Measurements from ENCODE around the gene PIP5K1B.

PIP5K1B gene

DNA sequence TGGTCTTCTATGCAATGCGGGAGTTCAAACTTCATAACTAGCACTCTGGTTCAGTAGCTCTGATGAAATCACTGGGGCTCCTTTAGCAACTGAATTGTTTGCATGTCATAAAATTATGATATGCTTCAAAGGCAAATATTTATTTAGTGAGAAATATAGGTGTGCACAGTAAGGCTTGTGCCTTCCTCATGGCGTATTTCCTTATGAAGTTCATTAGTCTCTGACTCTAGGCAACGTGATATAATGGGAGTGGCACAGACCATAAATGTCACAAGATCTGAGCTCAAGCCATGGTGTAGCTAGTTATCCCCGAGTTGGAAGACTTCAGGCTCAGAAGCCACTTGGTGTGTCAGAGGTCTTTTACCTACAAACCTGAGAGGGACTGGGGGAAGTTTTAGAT, 35.5 kb downstream of the PIP5K1B start:
- no peak for FAIRE-seq

DNA sequence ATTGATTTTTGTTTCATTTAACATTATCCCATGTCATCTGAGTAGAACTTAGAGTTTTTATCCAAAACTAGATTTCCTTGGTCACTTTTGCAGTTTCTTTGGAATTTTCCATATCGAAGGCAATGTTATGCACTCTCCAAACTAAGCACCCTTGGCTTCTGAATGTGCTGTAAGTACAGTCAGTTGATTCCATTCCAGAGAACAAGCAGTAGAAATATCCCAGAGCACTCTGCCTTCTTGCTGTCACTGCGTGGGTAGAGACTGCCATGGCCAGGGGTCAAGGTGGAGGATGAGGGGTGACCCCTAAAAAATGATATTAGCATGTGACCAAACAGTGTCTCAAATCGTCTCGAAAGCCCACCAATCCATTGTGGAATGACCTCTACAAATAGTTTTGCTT, 36.2 kb downstream of the PIP5K1B start:
- FAIRE-seq, result no peak

DNA sequence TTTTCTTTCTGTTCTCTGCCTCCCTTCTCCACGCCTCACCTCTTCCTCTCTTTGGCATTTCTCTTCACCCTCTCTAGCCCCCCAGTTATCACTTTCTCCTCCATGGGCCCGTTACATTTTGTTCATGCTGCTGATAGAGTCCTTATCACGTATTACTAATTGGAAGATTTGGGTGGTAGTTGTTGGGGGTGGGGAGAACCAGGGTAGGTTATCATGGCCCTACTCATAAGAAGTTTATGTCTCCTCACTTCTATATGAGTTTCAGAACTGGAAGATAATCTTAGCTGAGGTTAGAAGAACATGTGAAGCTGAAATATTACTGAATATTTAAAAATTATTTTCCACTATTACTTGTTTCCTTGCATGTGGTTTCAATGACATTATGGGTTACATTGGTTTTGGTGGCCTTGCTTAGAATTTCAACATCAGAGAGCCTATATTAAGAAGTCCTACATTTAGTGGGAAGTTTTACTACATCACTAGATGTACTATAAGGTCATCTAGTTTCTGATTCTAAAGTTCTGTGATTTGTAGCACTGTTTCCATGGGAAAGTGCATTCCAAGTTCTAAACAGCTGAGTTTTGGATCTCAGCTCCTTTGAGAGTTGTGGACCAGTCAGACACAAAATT, 36.8 kb downstream of the PIP5K1B start:
- no peak for FAIRE-seq

DNA sequence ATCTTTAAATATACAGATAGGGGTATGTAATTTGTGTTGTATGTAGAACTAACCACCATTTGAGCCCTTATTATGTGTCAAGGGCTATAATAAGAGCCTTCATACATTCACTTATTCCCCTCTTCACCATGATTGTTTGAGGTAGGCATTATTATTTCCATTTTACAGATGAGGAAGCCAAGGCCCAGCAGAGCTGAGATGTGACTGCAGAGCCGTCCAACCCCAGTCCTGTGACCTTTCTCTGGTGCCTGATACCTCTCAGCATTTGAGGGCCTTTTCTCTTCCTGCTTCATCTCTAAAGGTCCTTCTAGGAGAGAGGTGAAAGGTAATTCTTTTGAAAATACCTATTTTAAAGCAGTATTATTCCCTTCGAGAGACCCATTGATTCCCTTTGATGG, 37.3 kb downstream of the PIP5K1B start:
- FAIRE-seq, result no peak

DNA sequence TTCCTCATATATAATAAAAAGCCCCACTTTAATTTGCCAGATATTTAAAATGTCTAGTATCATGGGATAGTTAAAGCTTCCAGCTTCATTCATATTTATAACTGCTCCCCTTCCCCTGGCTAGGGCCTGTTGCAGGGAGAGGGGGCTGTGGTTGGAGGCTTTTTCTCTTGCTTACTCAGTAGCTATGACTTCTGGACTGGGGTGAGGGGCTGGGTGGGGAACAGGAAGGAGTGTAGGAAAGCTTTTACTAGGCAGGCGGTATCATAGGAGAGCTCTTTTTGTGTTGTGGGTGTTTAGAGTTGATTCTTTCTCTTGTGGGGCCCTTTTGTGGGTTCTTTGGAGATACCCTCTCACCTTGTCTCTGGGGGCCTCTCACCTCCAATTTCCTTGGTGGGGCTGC, 39.4 kb downstream of the PIP5K1B start:
- no peak for FAIRE-seq

DNA sequence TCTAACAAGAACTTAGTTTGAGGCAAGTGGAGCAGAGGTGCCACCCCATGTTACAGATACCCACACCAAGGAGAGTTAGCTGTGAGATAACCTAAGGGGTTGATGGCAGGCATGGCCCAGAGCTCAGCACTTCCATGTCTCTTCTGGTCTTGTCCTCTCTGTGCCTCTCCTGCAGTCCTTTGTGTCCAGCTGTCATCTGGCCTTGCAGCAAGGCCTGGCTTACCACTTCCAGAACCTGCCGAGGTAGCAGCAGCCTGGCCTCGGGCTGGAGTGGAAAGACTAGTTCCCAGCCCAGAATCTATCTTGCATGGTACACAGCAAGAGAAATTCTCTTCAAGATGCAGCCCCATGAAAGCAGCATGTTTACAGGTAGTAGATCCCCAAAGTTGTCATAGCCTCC, 41.5 kb downstream of the PIP5K1B start:
- no peak for FAIRE-seq

DNA sequence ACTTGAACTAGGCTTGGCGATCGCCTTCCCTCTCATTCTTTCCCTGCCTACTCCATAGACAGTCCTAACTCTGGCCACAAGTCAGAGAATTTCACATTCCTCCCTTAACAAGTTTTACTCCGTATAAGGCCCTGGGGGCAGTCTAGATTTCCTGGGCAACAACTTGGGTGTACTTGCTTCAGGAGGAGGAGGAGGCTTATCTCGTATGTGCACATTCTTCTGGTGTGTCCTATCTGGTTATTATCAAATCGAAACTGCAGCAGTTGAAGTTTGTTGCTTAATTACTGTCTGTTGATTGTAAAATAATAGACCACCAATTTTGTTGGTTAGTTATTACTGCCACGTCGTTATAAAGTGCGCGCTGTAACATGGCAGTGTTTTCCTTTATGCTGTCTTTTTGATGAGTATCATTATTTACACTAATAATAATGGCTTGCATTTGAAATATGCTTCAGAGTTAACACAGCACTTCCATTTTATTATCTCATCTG, 42.0 kb downstream of the PIP5K1B start:
- FAIRE-seq, result no peak

DNA sequence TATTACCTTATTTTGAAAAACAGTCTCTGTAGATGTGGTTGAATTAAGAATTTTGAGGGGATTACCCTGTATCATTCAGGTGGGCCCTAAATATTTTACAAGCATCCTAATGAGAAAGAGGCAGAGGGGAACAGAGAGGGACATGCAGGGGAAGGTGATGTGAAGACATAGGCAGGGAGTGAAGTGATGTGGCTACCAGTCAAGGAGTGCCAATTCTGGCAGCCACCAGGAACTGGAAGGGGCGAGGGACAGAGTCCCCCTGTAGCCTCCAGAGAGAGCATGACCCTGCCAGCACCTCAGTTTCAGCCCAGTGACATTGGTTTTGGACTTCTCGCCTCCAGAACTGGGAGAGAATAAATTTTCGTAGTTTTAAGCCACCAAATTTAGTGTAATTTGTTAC, 44.1 kb downstream of the PIP5K1B start:
- no peak for FAIRE-seq

DNA sequence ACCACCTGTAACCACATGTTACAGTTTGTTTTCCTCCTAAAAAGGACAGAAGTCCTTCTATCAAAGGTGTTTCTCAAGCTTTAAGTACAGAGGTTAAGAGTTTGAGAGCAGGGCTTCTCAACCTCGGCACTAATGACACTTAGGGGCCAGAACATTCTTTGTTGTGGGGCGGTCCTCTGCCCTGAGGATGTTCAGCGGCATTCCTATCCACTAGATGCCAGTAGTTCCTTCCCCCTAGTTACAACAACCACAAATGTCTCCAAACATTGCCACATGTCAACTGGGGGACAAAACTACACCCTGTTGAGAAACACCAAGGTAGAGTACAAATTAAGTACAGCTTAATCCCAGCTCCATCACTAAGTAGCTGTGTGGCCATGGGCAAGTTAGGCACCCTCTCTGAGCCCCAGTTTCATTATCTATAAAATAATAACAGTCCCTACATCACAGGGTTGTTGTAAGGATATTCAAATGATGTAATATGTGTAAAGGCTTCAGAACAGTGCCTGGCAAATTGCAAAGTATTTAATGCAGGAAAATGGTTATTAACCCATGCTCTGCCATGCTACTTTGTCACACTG, 44.6 kb downstream of the PIP5K1B start:
- no peak for FAIRE-seq

DNA sequence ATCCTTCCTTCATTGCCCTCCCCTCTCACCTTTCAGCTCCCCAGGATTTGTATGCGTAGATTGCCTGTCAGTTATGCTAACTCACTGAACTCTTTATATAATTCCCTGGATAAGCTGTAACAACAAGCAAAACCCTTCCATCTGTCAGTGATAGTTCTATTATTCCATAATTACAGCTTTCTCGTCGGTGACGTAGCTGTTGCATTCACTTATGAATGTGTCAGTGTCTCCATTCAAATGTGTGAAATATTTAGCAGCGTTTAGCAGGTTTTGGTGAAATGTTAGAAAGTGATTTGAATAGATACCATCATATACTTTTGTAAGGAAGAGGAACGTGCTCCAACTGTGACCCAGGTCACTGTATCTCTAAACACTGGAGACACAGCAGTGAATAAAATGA, 45.2 kb downstream of the PIP5K1B start:
- FAIRE-seq, result no peak

DNA sequence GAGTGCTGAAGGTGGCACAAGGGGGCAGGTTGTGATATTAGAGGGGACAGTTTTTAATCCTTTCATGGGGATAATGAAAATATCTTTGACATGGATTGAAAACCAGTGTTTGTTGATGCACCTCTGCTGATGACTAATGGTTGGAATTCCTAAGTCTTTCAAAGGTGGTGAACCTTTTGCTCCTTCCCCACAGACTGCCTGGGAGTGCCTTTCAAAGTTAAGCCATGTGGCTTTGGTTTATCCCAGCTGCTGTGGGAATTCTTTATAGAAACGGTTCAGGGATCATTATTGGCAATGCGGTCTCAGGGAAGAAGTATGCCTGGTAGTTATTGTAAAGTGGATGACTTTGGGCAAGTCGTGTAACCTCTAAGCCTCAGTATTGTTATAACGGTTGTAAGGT, 45.7 kb downstream of the PIP5K1B start:
- FAIRE-seq, result no peak

DNA sequence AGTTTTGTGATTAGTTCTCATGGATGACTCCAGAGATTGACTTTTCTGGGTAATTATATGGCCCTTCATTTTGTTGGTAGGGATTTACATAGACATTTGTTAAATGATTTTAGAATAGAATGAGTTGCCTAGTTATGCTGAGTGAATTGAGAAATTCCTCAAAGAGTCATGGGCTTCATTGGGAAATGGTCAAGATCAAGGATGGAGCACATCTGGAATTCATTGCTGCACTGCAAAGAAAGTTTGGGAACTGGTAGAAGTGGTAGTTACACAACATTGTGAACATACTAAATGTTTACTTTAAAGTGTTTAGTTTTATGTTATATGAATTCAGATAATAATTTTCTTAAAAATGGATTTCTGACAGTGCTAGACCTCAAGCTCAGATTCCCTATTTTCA, 46.5 kb downstream of the PIP5K1B start:
- FAIRE-seq, result no peak

DNA sequence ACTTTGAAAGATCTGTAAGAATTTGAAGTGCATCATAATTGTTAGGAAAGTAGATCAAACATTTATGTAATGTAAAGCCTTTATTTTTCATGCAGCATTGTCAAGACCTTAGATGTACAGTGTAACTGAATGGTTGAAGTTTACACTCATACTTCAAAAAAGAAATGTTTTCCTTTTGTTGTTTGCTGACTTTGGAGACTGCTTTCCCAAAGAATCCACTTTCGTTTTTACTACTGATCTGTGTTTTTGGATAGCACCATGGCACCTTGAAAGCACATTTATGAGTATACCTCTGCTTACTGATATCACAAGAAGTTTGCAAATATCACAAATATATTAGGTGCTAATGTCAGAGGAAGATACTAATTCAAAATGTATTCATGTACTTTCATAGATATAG, 50.0 kb downstream of the PIP5K1B start:
- no peak for FAIRE-seq

DNA sequence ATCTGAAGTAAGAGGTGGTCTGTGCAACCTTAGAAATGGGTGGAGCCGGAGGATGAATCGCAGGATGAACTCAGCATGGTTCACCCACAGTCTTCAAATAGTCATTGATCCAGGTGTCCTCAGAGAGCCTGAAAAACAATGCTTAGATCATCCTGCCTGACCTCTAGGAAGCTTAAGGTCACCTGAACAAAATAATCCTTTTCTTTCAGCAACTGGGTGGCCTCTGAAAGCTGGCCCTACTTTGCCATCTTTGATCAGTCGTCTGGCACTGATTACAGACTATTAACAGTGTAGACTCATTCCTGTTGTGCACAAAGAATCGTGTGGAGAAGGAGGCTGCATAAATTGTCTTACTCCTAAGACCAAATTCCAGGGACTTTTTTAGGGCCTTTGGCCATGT, 50.7 kb downstream of the PIP5K1B start:
- FAIRE-seq, result no peak

DNA sequence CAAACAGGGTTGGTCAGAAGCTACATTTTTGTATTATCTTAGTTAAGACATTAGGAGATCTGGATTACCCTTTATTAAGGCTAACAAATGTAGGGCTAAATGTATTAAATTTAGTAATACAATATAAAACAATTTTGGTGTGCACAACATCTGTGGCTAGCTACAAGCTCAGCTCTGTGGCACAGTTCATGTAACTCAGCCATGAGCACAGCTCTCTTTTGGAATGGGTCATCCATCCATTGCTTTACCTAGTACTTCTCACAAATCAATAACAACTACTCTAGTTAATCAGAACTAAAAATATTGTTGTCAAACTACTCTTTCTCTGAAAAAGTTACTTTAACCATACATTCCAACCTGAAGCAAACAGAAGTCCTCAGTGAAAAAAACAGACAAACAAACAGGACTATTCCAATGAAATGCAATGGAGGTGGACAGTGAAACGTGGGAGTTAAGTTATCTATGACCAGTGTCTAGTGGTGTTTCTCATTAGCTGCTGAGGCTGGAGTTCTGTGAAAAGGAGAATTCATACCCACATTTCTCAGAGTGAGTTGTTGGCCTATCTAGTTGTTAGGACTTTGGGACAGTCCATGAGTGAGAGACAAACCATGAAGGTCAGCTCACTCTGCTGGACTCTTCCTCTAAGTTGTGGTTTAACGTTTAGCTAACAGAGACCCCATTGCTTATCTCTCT, 55.1 kb downstream of the PIP5K1B start:
- FAIRE-seq, result no peak

DNA sequence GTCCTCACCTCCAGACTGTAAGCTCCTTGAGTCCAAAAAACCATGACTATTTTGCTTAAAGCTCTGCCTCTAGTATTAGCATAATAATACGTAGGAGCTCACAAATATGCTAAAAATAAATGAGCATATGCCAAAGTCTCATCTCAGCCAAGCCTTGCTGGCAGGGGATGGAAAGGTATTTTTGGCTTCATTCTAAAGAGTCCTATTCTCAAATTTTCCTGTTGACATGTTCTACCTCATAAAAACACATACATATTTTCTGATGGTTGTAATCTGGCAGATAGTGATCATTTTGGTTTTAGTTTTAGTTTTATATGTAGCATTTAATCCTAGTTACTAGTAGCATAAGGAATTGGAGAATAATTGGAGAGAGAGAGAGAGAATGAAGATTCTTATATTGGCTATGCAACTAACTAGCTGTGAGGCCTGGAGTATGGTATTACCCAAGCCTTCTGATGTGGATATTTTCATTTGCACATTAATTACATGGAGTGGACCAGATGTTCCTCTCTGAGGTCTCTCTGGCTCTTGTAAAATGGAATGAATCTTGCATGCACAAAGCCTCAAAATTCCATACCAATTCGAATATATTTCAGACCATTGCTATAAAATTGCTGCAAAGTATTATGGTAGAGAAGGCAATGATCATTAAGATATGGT, 55.8 kb downstream of the PIP5K1B start:
- FAIRE-seq, result no peak

DNA sequence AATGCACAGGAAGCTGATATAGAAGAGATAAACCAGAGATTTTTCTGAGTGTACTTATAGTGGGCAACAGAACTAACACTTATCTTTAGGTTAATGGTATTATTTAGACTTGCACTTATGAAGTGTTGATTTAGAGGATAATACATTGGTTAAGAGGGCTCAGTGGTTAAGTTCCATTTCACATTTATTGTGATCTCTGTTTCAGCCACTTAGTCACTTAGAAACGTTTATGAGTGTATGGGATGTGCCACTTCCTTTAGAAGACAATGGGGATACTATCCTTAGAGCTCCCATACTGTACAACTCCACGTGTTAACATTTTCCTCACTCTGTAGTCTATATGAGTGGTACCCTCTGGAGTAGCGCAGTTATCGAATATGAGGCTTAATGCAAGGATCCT, 57.5 kb downstream of the PIP5K1B start:
- no peak for FAIRE-seq

DNA sequence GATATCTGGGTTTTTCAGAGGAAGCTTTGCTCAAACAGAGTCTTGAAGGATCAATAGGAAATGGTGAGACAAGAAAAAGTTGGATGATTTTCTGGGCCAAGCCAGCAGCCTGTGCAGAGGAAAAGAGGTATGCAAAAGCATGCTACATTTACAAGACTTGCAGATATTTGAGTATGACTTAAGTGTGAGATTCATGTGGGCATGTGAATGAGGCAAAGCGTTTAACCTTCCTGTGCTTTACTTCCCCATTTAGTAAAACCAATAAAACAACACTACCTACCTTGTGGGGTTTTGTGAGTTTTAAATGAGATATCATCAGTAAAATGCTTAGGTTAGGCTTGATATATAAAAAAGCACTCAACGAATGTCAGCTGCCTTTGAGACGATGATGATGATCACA, 58.1 kb downstream of the PIP5K1B start:
- FAIRE-seq, result no peak

DNA sequence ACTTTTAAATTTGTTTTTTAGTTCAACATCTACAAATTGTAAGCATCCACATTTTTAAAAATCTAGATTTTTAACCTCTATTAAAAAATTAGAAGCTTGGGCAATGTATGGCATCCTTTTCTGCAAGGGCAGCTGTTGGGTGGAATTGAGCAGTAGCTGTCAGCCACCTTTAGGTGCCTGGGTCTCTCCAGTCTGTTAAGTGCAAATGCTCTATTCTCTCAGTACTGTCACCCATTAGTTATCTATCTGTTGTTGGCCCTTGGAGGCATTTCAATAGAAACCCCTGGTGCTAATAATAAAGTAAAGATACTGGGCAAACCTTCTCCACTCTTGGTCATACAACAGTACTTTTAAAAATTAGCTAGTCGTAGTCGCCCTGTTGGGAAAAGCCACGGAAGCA, 63.6 kb downstream of the PIP5K1B start:
- no peak for FAIRE-seq

DNA sequence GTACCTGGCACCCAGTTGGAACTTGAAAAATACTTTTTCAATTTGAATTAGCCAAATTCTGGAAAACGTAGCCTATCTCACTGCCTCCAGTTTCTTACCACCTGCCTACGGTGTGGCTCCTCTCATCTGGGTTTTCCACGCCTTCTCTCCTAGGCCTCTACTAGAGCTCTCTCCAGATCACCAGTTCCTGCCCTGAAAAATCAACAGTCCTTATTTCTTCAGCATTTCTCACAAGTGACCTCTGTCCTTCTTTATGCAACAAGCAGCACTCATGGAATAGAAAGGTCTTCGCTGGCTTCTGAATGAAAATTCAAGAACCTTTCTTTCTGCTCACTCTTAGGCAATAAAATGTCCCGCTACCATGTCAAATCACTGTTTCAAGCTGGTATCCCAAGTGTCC, 64.8 kb downstream of the PIP5K1B start:
- FAIRE-seq, result no peak

DNA sequence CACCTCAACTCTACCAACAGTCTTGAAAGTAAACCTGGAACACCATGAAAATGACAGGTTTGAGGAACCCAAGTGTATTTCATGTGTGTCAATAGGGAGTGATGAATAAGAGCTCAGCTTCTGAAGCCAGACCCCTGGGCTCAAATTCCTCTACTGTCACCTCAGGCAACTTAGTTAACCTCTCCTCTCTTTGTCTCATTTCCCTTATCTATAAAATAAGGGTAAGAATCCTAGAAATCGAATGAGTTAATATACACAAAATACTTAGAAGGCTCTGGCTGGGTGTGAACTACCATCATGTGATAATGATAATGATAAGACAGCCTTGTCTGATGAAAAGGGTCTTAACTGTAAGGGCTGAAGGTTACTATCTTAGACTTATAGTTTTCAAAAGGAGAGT, 66.3 kb downstream of the PIP5K1B start:
- FAIRE-seq, result no peak

DNA sequence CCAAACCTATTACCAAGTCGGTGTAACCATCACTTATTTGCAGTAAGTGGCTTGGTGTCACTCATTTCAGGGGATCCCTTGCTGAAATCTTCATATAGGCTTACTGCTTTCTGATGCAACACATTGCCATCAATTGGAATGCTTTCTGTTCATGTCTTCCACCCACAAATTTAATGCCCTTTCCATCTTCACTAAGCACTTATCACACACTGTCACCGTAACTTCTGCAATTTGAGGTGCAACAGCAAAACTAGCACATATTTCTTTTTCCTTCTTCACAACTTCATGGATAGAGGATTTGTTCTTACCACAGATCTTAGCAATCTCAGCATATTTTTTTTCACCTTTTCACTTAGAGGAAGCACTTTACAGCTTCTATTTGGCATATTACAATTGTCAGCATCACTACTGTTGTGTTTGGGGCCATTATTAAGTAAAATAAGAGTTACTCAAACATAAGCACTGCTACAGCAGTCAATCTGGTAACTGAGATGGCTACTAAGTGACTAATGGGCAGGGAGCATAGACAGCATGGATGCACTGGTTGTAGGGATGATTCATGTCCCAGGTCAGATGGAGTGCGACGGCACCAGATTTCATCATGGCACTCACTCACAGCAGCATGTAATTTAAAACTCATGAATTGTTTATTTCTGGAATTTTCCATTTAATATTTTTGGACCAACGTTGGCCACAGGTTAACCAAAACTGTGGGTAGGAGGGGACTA, 70.1 kb downstream of the PIP5K1B start:
- no peak for FAIRE-seq

DNA sequence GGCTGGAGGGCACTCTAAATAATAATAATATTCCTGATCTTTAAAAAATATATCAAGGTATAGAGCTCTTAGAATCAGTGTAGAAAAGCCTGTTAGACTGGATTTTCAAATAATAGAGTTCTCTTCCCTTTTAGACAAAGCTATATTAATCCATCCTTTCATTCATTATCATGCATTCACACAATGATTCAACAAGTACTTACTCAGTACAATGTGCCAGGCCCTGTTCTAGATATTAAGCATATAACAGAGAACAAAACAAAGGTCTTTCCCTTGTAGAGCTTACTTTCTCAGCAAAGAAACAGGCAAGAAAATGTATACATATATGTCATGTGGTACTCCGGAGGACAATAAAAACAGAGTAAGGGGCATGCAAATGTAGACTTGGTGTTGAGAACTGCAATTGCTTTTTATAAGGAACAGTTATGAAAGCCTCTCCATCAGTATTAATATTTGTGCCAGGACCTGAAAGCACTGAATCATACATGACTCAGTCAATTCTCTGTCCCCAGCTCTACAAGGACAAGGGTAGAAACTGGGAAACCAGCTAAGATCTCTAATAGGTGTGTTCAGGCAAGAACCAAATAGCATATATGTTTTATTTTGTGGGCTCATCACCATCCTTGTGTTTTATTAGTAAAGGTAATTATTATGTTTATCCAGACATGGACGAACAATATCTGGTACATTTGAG, 72.2 kb downstream of the PIP5K1B start:
- no peak for FAIRE-seq

All from A204.1 (cell line).